Frontal cortex (tissue), 4 donors: ENCODE results near the gene RAG2. TPM values are rescaled to one million over a fixed set of nuclear protein-coding genes. Genes with fewer than 3 reads are reported as not detected.

Experiments used
- DNase-seq, 2 donors: peaks; one replicate each; pipeline ENCODE4 v3.0.0; 2012; ENCODE audit warnings: low spot score in 2 of 2
- FAIRE-seq: peaks from 2 replicates; lab custom pipeline; 2012; peaks lifted over from hg19 to GRCh38; lab: Jason Lieb, UNC
- total RNA-seq: library from RNA; depleted of rRNA; stranded (reverse); fragments of >200 nt; gene quantifications from one replicate; pipeline ENCODE4 v1.2.3, GENCODE V29; 2014
- donor health status: control.
- donor health status: control.
- donor health status: control.

RAG2 gene
- not detected for total RNA-seq

DNA sequence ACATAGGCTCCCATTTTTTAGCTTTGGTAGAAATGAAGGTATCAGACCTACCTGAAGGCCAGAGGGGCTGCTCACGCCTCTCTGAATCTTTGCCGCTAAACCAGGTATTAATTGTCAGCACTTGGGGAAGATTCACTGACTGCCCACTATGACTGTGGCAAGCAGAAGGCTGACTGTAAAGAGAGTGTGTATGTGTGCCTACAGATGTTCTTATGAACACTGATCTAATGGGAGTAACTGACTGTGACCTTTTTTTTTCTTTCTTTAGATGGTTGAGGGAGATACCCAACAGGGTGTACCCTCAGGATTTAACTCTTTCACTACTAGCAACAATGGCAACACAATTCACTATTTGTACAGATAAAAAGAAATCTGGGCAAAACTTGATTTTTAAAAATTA is at the start of gene RAG2:
Gene RAG2 (minus strand): TSS at position 186 of the 400 bp plus-strand sequence. CDS start 4,068 bp downstream, outside the sequence.
- FAIRE-seq (no peak), DNase-seq (no peak)

DNA sequence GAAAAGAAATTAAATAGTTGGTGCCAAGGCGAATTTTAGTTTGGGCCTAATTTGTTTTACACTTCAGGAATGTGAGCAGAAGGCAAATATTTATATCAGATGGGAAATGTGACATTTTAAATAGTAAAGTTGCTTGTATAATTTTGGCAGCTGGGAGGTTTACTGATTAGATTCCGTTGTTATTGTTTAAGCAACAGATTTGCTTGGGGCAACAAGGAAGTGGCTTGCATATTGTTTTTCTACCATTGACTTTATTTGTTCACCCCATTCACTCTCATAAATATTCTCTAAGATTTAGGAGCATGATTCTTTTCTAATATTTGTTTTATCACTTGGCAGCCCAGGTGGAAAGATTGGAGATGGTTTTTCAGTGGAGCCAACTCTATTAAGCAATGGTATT is 40.5 kb upstream of the RAG2 start:
- no peak for FAIRE-seq
- no peak for DNase-seq

DNA sequence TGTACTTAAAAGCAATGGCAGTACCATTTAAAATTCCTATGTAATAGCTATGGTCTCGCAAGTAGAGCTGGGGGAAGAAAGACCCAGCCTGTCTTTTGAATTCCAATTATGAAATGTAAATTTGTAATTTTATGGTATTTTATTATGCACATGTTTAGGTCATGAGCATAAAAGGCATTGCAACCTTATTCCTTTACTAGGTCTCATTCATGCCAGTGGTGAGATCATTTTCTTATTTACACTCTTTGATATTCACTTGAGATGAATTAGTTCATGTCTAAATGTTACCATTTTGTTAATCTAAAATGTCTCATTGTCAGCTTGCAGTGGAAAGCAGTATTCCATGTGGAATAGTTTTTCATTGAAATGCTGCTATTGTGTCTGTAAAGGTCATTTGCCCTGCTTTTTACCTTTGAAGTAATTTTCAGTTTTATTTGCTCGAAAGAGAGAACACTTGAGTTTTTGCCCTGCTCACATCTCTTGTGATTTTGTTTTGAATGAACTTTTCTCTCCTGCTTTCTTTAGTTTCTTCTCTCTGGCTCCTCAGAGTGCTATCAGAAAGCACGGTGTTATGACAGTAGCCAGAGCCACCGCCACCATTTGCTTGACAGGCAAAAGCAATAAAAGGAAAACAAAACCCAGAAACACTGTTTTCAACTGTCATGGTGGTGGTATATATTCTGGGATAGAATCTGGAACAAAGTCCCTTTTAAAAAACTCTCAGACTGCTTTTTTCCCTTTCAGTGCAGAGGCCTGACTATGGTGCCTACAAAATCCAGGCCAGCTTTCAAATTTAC is 37.2 kb upstream of the RAG2 start:
- DNase-seq (no peak), FAIRE-seq (no peak)

DNA sequence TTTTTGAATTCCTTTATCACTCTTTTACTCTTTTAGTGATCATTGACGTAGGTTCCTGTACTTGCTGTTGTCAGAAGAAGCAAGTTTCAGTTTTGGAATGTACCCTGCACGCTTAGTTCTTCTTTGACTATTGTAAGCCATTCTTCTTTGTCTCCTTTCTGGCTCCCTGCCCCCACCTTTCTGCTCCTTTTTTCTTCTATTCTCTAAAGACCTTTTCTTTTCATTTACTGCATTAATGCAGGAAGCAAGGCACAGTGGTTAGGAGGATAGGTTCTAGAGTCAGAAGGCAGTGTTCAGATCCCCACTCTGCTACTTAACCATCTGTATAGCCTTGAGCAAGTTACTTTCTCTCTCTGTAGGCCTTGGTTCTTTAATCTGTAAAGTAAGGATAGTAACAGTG is 33.7 kb upstream of the RAG2 start:
- FAIRE-seq (no peak), DNase-seq (no peak)

DNA sequence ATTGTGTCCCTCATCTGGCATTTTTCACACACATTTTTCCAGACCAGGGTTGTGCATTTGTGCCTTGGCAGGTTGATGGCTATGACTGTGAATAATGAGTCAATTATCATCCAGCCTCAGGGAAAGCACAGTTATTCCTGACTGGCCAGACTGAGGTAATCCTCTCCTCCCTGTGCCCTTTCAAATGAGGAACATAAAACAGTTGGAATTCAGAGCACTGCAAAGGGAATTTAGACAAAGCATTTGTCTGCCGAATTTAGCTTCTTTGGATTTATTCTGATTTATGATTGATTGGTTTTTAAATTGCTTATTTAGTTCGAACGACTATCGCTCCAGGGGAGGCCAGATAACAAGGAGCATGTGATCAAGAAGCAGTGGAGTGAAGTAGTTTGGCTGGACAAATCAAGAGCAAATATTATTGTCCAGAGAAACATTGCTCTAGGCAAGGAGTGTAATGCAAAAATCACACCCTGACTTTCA is 30.8 kb upstream of the RAG2 start:
- no peak for DNase-seq
- no peak for FAIRE-seq

DNA sequence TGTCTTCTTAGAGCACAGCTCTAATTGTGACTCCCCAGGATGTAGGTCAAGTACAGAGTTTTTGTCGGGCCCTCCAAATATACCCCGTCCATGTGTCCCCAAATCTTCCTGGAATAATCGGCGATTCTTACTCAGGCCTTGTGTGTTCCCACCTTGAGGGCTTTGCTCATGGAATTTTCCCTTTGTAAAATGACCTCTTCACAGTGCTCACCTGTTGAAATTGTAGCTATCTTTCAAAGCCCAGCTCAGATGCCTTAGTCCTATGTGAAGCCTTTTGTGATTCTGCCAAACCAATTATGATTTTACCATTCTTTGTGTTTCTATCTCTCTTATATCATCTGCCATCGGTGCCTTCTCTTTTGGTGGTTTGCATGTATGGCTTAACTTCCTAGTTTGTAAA is 30.1 kb upstream of the RAG2 start:
- DNase-seq (no peak), FAIRE-seq (no peak)

DNA sequence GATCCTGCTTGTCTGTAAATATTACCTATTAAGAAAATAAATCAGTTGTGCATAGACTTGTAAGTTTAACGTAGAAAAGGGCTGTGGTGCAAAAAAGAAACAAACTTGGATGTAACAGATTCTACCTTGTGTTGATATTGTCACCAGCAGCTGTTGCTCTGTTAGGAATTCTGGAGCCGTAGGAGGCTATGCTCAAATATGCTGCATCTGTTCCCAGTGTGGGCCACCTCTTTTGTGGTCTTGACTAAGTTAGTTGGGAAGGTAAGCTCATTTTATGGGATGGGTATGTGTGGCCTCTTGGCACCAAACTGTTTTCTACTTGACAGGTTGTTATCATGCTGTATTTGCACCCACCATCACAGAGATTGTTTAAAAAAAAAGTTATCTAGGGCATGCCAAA is 29.4 kb upstream of the RAG2 start:
- no peak for FAIRE-seq
- no peak for DNase-seq

DNA sequence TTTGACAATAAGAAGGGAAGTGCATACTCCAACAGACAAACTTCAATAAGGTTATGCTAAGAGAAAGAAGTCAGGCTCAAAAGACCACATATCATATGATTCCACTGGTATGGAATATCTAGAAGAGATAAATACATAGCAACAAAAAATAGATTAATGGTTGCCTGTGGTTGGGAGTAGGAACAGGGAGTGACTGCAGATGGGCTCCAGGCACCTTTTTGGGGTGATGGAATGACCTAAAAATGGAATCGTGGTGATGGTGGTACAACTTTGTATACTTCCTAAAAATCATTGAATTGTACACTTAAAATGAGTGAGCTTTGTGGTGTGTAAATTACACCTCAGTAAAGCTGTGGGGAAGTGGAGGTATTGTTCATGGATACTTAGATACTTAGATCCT is 29.0 kb upstream of the RAG2 start:
- no peak for DNase-seq
- no peak for FAIRE-seq

DNA sequence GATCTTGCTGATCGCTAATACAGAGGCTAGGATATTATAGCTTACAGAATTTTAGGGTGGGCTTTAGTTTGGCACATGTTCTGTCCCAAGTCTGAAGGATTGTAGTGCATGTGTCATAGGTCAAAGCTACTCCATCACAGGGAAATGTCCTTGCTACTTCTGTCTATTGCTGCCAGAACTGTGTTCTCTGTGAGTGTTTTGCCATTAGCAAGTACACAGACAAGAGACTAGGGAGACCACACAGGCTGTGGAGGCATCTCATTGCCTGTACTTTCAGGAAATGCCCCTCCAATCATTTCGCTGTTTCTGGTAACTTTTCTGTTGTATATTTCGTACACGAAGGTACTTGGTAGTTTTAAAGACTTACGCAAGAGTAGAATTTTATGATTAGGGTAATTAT is 25.5 kb upstream of the RAG2 start:
- no peak for FAIRE-seq
- no peak for DNase-seq

DNA sequence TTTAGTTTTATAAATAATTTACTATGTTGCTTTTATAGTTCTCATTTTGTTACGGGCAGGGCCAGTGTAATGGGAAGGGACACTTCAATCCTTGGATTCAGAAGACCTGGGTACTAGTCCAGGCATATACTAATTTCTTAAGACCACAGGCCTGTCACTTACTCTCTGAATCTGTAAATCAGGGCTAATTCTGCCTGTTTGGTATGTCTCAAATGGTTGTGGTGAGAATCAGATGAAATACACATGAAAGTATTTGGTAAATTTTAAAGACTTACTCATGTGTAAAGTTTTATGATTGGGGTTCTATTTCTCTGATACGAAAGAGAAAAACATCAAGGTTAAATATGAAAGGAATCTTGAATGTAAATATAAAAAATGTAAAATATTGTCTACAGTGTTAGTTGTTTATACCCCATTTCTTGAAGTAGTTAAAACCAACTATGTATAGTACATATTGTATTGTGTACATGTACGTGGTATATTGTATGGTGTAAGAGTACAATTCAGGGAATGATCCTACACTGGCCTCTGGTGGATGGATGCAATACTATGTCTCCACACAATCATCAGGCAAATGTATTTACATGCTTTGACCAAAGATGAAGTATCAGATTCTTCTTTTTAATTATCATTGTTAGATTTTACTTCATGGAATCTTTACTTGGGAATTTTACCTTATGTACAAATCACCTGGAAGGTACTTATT is 24.5 kb upstream of the RAG2 start:
- peak; percentile 66 for FAIRE-seq
- DNase-seq: no peak

DNA sequence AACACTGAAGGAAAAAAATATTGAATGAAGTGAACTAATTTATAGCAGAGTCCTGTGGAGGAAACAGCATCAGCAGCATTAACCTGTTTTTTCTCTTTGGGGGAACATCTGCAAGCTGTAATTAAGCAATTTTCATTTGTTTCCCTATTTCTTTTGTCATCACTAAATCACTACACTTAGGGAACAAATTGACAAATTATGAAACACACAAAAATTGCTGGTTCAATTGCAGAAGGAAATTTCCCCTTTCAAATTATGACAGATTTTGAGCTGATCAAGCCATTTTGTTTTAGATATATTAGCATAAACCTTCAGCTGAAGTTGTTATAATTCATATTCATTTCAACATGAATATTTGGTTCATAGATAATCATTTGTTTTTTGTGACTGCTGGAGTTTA is 22.2 kb upstream of the RAG2 start:
- FAIRE-seq (no peak), DNase-seq (no peak)

DNA sequence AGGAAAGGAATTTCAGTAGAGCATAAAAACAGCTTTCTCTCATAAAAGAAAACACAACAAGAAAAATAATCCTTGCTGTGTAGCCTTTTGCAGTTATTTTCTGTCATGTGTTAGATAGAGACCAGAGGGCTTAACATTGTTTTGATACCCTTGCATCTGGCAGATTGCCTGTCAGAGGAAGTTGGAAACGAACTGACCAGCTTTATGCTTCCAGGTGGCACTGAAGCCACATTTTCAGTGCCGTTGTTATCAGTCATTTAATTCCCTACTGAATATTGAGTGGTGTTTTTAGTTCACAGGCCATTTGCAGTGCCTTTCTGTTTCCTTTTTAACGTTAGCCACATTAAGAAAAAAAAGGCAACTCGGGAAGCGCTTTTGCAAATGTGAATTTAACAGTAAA is 21.5 kb upstream of the RAG2 start:
- no peak for FAIRE-seq
- DNase-seq: no peak

DNA sequence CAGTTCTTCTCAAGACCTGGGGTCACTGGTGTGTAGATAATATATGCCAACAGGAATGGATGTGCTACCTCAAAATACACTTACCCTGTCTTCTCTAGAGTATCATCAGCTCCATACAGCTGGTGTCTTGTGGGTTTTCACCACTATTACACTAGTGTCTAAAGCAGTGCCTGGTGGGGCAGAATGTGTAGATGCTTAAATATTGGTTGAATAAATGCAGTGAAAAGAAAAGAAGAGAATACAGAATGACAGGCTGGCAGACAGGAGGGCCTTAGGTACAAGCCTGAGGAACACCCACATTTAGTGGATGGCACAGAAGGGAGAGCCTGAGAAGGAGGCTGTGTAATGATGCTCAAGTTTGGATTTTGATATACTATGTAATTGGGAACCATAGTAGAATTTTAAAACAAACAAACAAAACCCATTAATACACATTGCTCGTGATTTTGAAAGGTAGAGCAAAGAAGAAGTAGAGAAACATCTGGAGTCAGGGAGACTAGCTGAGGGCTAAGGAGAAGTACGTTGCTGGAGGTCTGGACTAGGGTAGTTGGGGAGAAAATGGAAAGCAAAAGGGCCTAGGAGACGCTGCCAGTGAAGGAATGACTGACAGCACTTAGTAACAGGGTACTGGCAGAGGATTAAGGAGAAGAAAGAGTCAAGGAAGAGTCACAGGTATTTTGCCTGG is 20.5 kb upstream of the RAG2 start:
- DNase-seq (no peak), FAIRE-seq (no peak)

DNA sequence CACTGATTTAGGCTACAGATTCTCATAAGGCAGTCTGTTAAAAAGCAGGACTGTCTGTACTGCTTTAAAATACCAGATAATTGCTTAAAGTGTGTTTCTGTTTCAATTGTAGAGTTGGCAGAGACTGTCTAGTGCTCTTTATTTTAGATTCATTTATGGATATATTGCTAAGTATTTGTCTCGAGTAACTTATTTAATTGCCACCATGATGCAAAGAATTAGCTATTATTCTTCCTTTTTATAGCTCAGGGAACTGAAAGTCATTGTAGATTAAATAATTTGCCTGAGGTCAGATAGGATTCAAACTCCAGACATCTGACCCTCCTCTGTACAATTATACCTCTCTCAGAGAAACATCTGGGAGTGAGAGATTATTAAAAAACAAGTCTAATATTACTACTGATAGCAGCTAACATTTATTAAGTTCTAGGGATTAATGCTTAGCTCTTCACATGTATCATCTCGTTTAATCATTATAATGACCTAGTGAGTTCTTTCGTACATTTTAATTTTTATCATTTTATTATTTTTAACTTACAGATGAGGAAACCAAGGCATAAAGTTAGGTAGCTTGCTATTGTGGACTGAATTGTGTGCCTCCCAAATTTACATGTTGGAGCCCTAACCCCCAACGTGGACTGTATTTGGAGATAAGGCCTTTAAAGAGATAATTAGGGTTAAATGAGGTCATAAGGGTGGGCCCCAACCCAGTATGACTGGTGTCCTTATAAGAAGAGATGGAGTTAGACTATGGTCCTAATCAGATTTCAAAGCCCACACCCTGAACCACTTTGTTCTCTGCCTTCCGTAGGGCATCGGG is 19.7 kb upstream of the RAG2 start:
- no peak for FAIRE-seq
- DNase-seq: no peak

DNA sequence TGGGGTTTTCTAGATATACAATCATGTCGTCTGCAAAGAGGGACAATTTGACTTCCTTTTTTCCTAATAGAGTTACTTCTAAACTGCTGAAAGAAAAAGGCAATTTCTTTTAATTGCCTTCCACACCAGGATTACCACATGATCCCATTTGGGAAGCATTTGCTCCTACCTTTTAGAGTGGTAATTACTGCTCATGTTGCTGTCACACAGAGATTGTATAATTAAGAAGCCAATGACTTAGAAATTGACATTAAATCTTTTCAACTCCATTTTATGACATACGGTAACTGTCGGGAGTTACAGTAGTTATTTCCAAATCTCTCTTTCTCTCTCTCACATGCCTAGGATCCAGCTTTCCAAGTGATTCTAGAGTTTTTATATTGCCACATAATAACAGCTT is 17.8 kb upstream of the RAG2 start:
- no peak for FAIRE-seq
- DNase-seq: no peak

DNA sequence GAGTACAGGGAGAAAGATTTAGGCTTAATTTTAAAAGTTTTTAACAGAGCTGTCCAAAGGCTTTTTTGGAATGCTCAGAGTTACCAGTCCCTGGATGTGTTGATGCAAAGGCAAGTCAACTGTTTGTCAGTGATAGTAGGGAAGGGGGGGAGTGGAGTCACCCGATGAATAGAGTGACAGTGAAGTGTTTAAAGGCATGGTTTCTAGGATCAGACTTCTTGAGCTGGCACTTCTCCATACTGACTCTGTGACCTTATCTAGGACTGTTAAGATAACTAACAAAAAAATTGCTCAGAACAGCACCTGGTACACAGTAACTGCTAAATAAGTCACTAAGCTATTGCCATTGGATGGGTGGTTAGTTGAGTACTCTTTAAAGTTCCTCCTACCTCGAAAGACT is 11.3 kb upstream of the RAG2 start:
- FAIRE-seq (no peak), DNase-seq (no peak)

DNA sequence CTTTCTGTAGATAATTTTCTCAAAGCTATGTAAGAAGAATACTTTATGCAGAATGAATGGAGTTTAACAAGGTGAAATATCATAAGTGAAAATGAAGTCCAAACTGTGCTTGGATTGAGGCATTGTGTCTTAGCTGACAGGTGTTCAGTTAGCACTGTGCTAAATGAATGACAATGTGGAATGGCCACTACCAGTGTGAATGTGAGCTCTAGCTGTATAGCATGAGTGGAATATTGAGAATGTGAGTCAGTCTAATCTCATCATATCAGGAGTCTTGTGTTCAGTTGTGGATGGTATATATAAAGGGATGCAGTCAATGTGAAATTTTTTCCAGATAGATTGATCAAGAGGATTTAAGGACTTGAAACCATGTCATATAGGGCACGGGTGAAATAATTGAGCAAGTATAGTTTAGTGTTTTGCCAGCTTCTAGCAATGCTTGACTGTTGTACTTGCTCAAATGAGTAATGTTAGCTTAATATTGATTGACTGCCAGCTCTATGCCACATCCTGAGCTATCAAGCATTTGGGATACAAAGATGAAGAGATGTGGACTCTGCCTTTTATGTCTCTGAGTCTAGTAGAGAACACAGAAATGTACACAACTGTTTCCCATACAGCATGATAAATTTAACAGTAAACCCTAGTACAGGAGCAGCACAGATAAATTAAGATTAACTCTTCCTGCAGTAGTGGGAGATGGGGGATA is 10.6 kb upstream of the RAG2 start:
- FAIRE-seq (no peak), DNase-seq (no peak)

DNA sequence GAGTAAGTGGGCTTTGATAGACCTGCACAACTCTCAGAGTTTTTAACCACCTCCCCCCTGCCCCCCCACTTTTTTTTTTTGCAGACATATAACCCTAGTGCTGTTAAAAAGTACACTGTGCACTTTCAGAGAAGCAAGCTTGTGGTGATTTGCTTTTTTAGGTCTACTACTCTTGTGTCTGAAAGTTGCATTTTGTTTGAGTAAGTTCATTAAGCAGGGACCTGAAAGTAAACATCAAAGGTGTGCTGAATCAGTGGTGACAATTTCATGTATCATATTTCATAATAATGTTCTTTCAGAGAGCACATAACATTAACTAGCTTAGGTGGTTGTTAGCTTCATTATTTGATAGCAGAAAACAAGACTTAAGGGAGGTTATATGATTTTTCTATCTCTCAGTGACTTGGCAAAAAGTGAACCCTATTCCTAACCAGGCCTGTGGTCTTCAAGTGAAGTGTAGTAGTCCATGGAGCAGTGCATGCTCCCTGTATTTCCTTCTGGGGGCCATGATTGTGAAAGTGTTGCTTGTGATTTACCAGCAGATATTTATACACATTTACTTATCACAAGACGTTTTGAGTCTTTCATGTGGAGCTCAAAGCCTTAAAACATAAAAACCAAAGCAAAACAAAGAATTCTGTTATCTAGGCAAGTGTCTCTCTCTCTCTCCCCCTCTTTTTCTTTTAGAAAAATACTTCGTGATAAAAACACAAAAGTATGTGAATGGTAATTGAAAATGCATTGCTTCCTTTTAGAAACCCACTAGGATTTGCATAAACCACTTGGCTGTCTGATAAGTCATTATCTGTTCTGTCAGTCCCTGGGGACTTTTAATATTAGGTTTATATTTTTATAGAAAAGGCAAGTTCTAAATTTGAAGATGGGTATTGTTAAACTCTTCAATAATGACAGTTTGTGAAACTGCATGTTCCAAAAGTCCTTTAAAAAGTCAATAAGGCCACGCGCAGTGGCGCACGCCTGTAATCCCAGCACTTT is 7.5 kb upstream of the RAG2 start:
- DNase-seq (no peak), FAIRE-seq (no peak)
